GM12872 (cell line): ENCODE results near the gene NR6A1.

ENCODE experiments used
- CTCF ChIP-seq: IDR thresholded peaks from 3 replicates; pipeline ENCODE4 v1.5.1; 2011; ENCODE audit warnings: low read depth, mild to moderate bottlenecking, low read length, moderate library complexity; ENCODE audit not compliant: insufficient read depth

The NR6A1 gene

GRCh38 chr9:124801356-124801755 lies 30.2 kb upstream of the NR6A1 start:
- no peak for TF ChIP-seq CTCF

GRCh38 chr9:124800306-124801259 lies 29.5 kb upstream of the NR6A1 start:
- TF ChIP-seq CTCF, result no peak

GRCh38 chr9:124799274-124800006 lies 28.3 kb upstream of the NR6A1 start:
- no peak for TF ChIP-seq CTCF

- TF ChIP-seq CTCF, result no peak
These were observed 26.4 kb upstream of the NR6A1 start for GRCh38 chr9:124797343-124798103.

GRCh38 chr9:124795881-124796431 lies 24.8 kb upstream of the NR6A1 start:
- no peak for TF ChIP-seq CTCF

GRCh38 chr9:124794902-124795491 lies 23.9 kb upstream of the NR6A1 start:
- TF ChIP-seq CTCF, result no peak
